MM.1S (cell line): ENCODE results near the gene CACNA1G.

Source experiments
- DNase-seq: peaks from one replicate; pipeline ENCODE4 v3.0.0-alpha.2; 2015
- H2AFZ ChIP-seq: fragments of 300-600 bp; sonication (generic); 2 replicates; pipeline ENCODE4 v1.6.0; 2016; ENCODE audit warnings: antibody characterized with exemption, low read length
- H3F3A ChIP-seq: fragments of 300-600 bp; sonication (generic); 2 replicates; pipeline ENCODE4 v1.6.1; 2016; ENCODE audit warnings: mild to moderate bottlenecking, antibody characterized with exemption, low read length, moderate library complexity, mixed read lengths; ENCODE audit not compliant: insufficient read depth
- H3K27ac ChIP-seq: fragments of 300-600 bp; sonication (generic); 2 replicates; pipeline ENCODE4 v1.5.1; 2016; ENCODE audit warnings: mild to moderate bottlenecking, low read length
- H3K27me3 ChIP-seq: fragments of 300-600 bp; sonication (generic); replicated peaks from 2 replicates; pipeline ENCODE4 v1.6.0; 2016; ENCODE audit warnings: low read length; ENCODE audit not compliant: insufficient read depth
- H3K36me3 ChIP-seq: fragments of 300-600 bp; sonication (generic); replicated peaks from 2 replicates; pipeline ENCODE4 v1.6.1; 2016; ENCODE audit warnings: mild to moderate bottlenecking, low read length, mixed read lengths; ENCODE audit not compliant: insufficient read depth
- H3K4me1 ChIP-seq: fragments of 300-600 bp; sonication (generic); 2 replicates; pipeline ENCODE4 v1.6.1; 2016; ENCODE audit warnings: low read length, mixed read lengths
- H3K4me2 ChIP-seq: fragments of 300-600 bp; sonication (generic); 2 replicates; pipeline ENCODE4 v1.6.0; 2016; ENCODE audit warnings: low read depth, low read length
- H3K4me3 ChIP-seq: fragments of 300-600 bp; sonication (generic); 2 replicates; pipeline ENCODE4 v1.5.1; 2016; ENCODE audit warnings: low read length, mixed read lengths
- H3K79me2 ChIP-seq: fragments of 300-600 bp; sonication (generic); 2 replicates; pipeline ENCODE4 v1.6.1; 2016; ENCODE audit warnings: mixed run types, low read length, mixed read lengths
- H3K9ac ChIP-seq: fragments of 300-600 bp; sonication (generic); 2 replicates; pipeline ENCODE4 v1.6.1; 2016; ENCODE audit warnings: low read length, mixed read lengths
- H3K9me2 ChIP-seq: fragments of 300-600 bp; sonication (generic); replicated peaks from 2 replicates; pipeline ENCODE4 v1.6.1; 2016; ENCODE audit warnings: mild to moderate bottlenecking, low read length, mixed read lengths; ENCODE audit not compliant: insufficient read depth
- H3K9me3 ChIP-seq: fragments of 300-600 bp; sonication (generic); replicated peaks from 2 replicates; pipeline ENCODE4 v1.6.1; 2016; ENCODE audit warnings: mild to moderate bottlenecking, low read length, mixed read lengths; ENCODE audit not compliant: insufficient read depth
- H4K20me1 ChIP-seq: fragments of 300-600 bp; sonication (generic); 2 replicates; pipeline ENCODE4 v1.6.1; 2016; ENCODE audit warnings: mild to moderate bottlenecking, low read length, moderate library complexity, mixed read lengths; ENCODE audit not compliant: insufficient read depth
- EZH2 ChIP-seq: fragments of 300-600 bp; sonication (generic); optimal IDR thresholded peaks from 2 replicates; pipeline ENCODE3; 2017; ENCODE audit warnings: low read depth, mild to moderate bottlenecking, antibody characterized with exemption, low read length, mixed read lengths
- EZH2phosphoT487 ChIP-seq: fragments of 300-600 bp; sonication (generic); IDR thresholded peaks from 2 replicates; pipeline ENCODE4 v1.6.1; 2018; ENCODE audit warnings: antibody characterized with exemption, low read length
- TF ChIP-seq, protein P1 (sequence below): fragments of 300-600 bp; sonication (generic); IDR thresholded peaks from 2 replicates; pipeline ENCODE4 v1.5.1; 2016; ENCODE audit warnings: antibody characterized with exemption, low read length, mixed read lengths

The CACNA1G gene

DNA sequence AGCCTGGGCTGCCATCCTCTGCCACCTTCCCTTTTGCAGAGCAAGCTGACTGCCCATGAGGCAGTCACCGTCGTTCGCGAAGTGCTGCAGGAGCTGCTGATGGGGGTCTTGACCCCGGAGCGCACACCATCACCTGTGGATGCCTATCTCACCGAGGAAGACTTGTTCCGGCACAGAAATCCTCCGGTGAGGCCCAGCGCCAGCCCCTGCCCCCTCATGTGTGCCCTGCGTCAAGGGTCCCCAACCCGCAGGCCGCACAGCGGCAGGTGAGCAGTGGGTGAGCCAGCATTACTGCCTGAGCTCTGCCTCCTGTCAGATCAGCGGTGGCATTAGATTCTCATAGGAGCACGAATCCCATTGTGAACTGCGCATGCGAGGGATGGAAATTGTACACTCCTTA, 35.7 kb upstream of the CACNA1G start:
- TF ChIP-seq, protein P1, sequence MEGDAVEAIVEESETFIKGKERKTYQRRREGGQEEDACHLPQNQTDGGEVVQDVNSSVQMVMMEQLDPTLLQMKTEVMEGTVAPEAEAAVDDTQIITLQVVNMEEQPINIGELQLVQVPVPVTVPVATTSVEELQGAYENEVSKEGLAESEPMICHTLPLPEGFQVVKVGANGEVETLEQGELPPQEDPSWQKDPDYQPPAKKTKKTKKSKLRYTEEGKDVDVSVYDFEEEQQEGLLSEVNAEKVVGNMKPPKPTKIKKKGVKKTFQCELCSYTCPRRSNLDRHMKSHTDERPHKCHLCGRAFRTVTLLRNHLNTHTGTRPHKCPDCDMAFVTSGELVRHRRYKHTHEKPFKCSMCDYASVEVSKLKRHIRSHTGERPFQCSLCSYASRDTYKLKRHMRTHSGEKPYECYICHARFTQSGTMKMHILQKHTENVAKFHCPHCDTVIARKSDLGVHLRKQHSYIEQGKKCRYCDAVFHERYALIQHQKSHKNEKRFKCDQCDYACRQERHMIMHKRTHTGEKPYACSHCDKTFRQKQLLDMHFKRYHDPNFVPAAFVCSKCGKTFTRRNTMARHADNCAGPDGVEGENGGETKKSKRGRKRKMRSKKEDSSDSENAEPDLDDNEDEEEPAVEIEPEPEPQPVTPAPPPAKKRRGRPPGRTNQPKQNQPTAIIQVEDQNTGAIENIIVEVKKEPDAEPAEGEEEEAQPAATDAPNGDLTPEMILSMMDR, result no peak
- no peak for TF ChIP-seq EZH2
- TF ChIP-seq EZH2phosphoT487, result no peak
- Histone ChIP-seq H3K4me3 (no peak overlapping the region), H3K27me3 (no peaks in the 10 kb centered on the region; the same call in none of the 2 replicates), H3F3A (no peaks in the 10 kb centered on the region), H3K36me3 (no peaks in the 10 kb centered on the region), H4K20me1 (no peaks in the 10 kb centered on the region), H3K9me3 (no peaks in the 10 kb centered on the region), H3K27ac (no peak overlapping the region), H3K9ac (no peak overlapping the region), H3K4me2 (no peak overlapping the region), H3K9me2 (no peaks in the 10 kb centered on the region), H2AFZ (no peak overlapping the region), H3K4me1 (no peaks in the 10 kb centered on the region), H3K79me2 (no peaks in the 10 kb centered on the region)
- DNase-seq, result no peak

DNA sequence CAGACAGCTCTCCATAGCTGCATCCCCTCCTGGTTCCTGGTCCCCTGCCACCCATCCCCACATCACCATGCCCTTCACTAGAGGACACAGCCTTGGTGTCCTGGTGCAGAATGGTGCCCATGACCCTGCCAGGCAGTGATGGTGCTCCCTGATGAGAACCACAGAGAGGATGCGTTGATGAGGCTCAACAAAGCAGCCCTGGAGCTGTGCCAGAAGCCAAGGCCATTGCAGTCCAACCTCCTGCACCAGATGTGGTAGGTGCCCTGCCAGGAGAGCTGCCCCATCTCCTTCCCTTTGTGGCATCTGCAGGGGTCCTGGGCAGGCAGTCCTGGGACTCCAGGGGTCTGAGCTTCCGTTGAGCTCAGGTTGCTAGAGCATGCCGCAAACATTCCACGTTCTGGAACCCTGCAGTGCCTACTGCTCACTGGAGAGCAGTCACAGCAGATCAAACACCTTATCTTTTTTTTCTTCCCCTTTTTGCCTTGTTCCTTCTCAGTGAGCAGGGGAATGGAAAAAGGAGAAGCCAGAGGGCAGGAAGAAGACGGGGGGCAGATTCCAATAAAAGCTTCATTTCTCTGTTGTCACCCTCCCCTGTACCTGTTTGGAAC, 33.3 kb upstream of the CACNA1G start:
- H3K9ac ChIP-seq, result no peak overlapping the region
- DNase-seq, result no peak
- no peaks in the 10 kb centered on the region for H3K9me3 ChIP-seq
- TF ChIP-seq, protein P1, result no peak
- TF ChIP-seq EZH2 (no peak), EZH2phosphoT487 (no peak)
- H4K20me1 ChIP-seq, result no peaks in the 10 kb centered on the region
- no peaks in the 10 kb centered on the region for H3K36me3 ChIP-seq
- no peaks in the 10 kb centered on the region for H3K4me1 ChIP-seq
- peaks cover 13% of the 10 kb centered on the region for H3K27me3 ChIP-seq
- H3K27ac ChIP-seq, result no peak overlapping the region
- no peak overlapping the region for H3K4me2 ChIP-seq
- H2AFZ ChIP-seq, result no peak overlapping the region
- no peaks in the 10 kb centered on the region for H3K79me2 ChIP-seq
- no peaks in the 10 kb centered on the region for H3K9me2 ChIP-seq
- no peak overlapping the region for H3K4me3 ChIP-seq
- no peaks in the 10 kb centered on the region for H3F3A ChIP-seq

DNA sequence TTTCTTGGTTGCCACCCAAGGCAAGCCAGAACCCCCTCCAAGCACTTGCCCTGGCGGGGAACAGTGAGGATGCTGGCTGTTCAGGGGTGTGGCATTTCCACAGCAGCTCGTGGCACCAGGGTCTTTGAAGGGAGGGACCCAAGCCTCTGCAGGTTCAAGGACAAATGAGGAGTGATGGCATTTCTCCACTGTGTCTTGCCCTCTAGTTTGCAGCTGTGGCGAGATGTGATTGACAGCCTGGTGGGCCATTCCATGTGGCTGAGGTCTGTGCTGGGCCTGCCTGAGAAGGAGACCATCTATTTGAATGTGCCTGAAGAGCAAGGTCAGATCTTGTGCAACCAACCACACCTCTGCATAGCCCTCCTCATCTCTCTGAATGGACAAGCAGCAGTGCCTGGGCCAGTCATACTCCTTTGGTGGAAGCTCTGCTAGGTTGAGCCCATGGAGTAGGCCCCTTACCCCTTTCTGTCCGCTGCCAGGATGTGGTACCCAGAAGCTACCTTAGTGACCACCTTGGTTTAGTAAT, 32.5 kb upstream of the CACNA1G start:
- Histone ChIP-seq H3K79me2 (no peaks in the 10 kb centered on the region), H3K4me1 (no peaks in the 10 kb centered on the region), H4K20me1 (no peaks in the 10 kb centered on the region), H3K36me3 (no peaks in the 10 kb centered on the region), H3K9me3 (no peaks in the 10 kb centered on the region), H2AFZ (no peak overlapping the region), H3K4me3 (no peak overlapping the region), H3K27ac (no peak overlapping the region), H3F3A (no peaks in the 10 kb centered on the region), H3K27me3 (peaks cover 20% of the 10 kb centered on the region), H3K9me2 (no peaks in the 10 kb centered on the region), H3K9ac (no peak overlapping the region), H3K4me2 (no peak overlapping the region)
- no peak for TF ChIP-seq EZH2phosphoT487
- TF ChIP-seq EZH2, result no peak
- TF ChIP-seq, protein P1, result no peak
- no peak for DNase-seq
